PFSK-1 (cell line): Measurements from ENCODE around the gene ELMO1.

Experiments
- POLR2AphosphoS5 ChIP-seq: IDR thresholded peaks from 2 replicates; pipeline ENCODE4 v1.6.1; 2012; ENCODE audit warnings: low read depth, mild to moderate bottlenecking, control low read depth, low read length, moderate library complexity
- REST ChIP-seq, 2 experiments: IDR thresholded peaks; 2 replicates each; pipeline versions ENCODE4 v1.6.1 to v1.8.0; 2011 to 2012; ENCODE audit warnings: low read depth in 2 of 2, low read length in 2 of 2, control low read depth in 1 of 2, inconsistent platforms in 1 of 2, mild to moderate bottlenecking in 1 of 2, moderate library complexity in 1 of 2; ENCODE audit not compliant: insufficient read depth in 1 of 2
- SIN3A ChIP-seq: IDR thresholded peaks from 2 replicates; pipeline ENCODE4 v1.6.1; 2012; ENCODE audit warnings: mild to moderate bottlenecking, low read length, moderate library complexity, borderline replicate concordance; ENCODE audit not compliant: insufficient read depth
- TAF1 ChIP-seq: IDR thresholded peaks from 2 replicates; pipeline ENCODE4 v1.6.1; 2012; ENCODE audit warnings: low read length, control low read depth, borderline replicate concordance; ENCODE audit not compliant: insufficient read depth

GRCh38 chr7:37097983-37098382 is 350.7 kb downstream of the ELMO1 start:
- TF ChIP-seq TAF1 (no peak), POLR2AphosphoS5 (no peak), REST (IDR thresholded peaks at IDR 0.05; ENCODE audit: insufficient read depth in 1 of 2, low read depth in 2 of 2, low read length in 2 of 2) (no peak), SIN3A (no peak)
